H1 (cell line): ENCODE data around the gene TP73. TPM values are rescaled to one million over a fixed set of nuclear protein-coding genes. Genes with fewer than 3 reads are reported as not detected.

Experiments used
- CTCF ChIA-PET: fragments of 300-600 bp; sonication (Branson Sonifier 250); formaldehyde crosslinking; loops from one replicate; lab custom pipeline; 2021; ENCODE audit not compliant: partially characterized antibody; lab: Charles Lee
- POLR2A ChIA-PET: fragments of 300-600 bp; sonication (Branson Sonifier 250); formaldehyde crosslinking; loops from one replicate; lab custom pipeline; 2021; ENCODE audit warnings: inconsistent platforms; ENCODE audit not compliant: partially characterized antibody; lab: Charles Lee
- DNase-seq, 2 experiments: peaks; one replicate each; pipeline versions ENCODE4 v3.0.0 to v3.0.0-alpha.2; 2010 to 2022; ENCODE audit warnings: low spot score in 2 of 2, low read depth in 1 of 2, mixed read lengths in 1 of 2
- FAIRE-seq: peaks from 2 replicates; lab custom pipeline; 2011; peaks lifted over from hg19 to GRCh38; lab: Jason Lieb, UNC
- H2AFZ ChIP-seq: 2 replicates; pipeline ENCODE4 v1.8.1; 2012; ENCODE audit warnings: low read length, inconsistent platforms
- H2AK5ac ChIP-seq: 2 replicates; pipeline ENCODE4 v1.6.1; 2013; ENCODE audit warnings: low read depth, low read length
- H2BK120ac ChIP-seq: replicated peaks from 2 replicates; pipeline ENCODE3; 2013; ENCODE audit warnings: low read depth, low read length, inconsistent platforms
- H2BK12ac ChIP-seq: 2 replicates; pipeline ENCODE4 v1.6.1; 2013; ENCODE audit warnings: low read depth, low read length
- H2BK15ac ChIP-seq: 2 replicates; pipeline ENCODE4 v1.6.1; 2013; ENCODE audit warnings: low read length
- H2BK20ac ChIP-seq: 2 replicates; pipeline ENCODE4 v1.6.1; 2013; ENCODE audit warnings: low read length
- H2BK5ac ChIP-seq: 2 replicates; pipeline ENCODE4 v1.6.1; 2013; ENCODE audit warnings: low read depth, low read length
- H3K14ac ChIP-seq: 2 replicates; pipeline ENCODE4 v1.6.1; 2013; ENCODE audit warnings: inconsistent platforms; ENCODE audit not compliant: insufficient read length
- H3K18ac ChIP-seq: 2 replicates; pipeline ENCODE4 v1.6.1; 2013; ENCODE audit warnings: low read length; ENCODE audit errors: extremely low read depth
- H3K23ac ChIP-seq: 2 replicates; pipeline ENCODE4 v1.6.1; 2013; ENCODE audit warnings: inconsistent platforms; ENCODE audit not compliant: insufficient read length
- H3K23me2 ChIP-seq: 2 replicates; pipeline ENCODE4 v1.6.1; 2013; ENCODE audit warnings: low read depth, low read length
- H3K27ac ChIP-seq: 2 replicates; pipeline ENCODE4 v1.6.1; 2011; ENCODE audit warnings: low read depth, low read length, inconsistent platforms
- H3K27me3 ChIP-seq, 4 experiments: replicated peaks in 1 of 4; 1 replicate in 1 of 4; 2 replicates in 3 of 4; pipeline versions ENCODE4 v1.6.1 to v1.8.1; 2011 to 2013; ENCODE audit warnings: low read length in 3 of 4, mild to moderate bottlenecking in 3 of 4, inconsistent platforms in 2 of 4, mixed read lengths in 2 of 4, moderate library complexity in 1 of 4; ENCODE audit not compliant: control insufficient read depth in 3 of 4, insufficient read depth in 3 of 4; ENCODE audit errors: extremely low read depth in 1 of 4
- H3K36me3 ChIP-seq, 4 experiments: 2 replicates each; pipeline versions ENCODE4 v1.6.1 to v1.8.1; 2011 to 2013; ENCODE audit warnings: mild to moderate bottlenecking in 4 of 4, low read length in 3 of 4, moderate library complexity in 2 of 4, control low read depth in 1 of 4, inconsistent platforms in 1 of 4; ENCODE audit not compliant: insufficient read depth in 4 of 4, control insufficient read depth in 2 of 4
- H3K4ac ChIP-seq: replicated peaks from 2 replicates; pipeline ENCODE3; 2013; ENCODE audit warnings: low read length, low read depth, mixed read lengths, inconsistent platforms; ENCODE audit not compliant: insufficient read length
- H3K4me1 ChIP-seq, 4 experiments: replicated peaks in 1 of 4; 1 replicate in 1 of 4; 2 replicates in 3 of 4; pipeline versions ENCODE4 v1.6.1 to v1.8.1; 2011 to 2013; ENCODE audit warnings: low read length in 3 of 4, inconsistent platforms in 2 of 4, mixed read lengths in 1 of 4; ENCODE audit not compliant: insufficient read depth in 4 of 4, control insufficient read depth in 3 of 4
- H3K4me2 ChIP-seq, 2 experiments: 2 replicates each; pipeline versions ENCODE4 v1.6.1 to v1.8.1; 2011 to 2013; ENCODE audit warnings: low read depth in 2 of 2, low read length in 2 of 2, control low read depth in 1 of 2, inconsistent platforms in 1 of 2, mild to moderate bottlenecking in 1 of 2; ENCODE audit not compliant: insufficient read depth in 1 of 2
- H3K4me3 ChIP-seq, 4 experiments: fragments of 200-600, 300-600 bp in 1 of 4; sonication (generic), shearing (Covaris generic), sonication (Bioruptor Twin) in 1 of 4; 2 replicates each; pipeline versions ENCODE4 v1.5.1 to v1.8.1; 2011 to 2016; ENCODE audit warnings: low read length in 4 of 4, low read depth in 3 of 4, control low read depth in 2 of 4, inconsistent platforms in 2 of 4, mild to moderate bottlenecking in 2 of 4, mixed read lengths in 1 of 4, moderate library complexity in 1 of 4; ENCODE audit not compliant: insufficient read depth in 2 of 4; ENCODE audit errors: extremely low read depth in 1 of 4
- H3K56ac ChIP-seq: replicated peaks from 2 replicates; pipeline ENCODE3; 2013; ENCODE audit warnings: low read depth, mild to moderate bottlenecking, mixed read lengths, low read length, inconsistent platforms; ENCODE audit not compliant: insufficient read length
- H3K79me1 ChIP-seq: 2 replicates; pipeline ENCODE4 v1.6.1; 2013; ENCODE audit warnings: low read depth, low read length, control low read depth
- H3K79me2 ChIP-seq, 2 experiments: 2 replicates each; pipeline versions ENCODE4 v1.6.1 to v1.8.1; 2012 to 2013; ENCODE audit warnings: low read length in 2 of 2, mild to moderate bottlenecking in 2 of 2, inconsistent platforms in 1 of 2; ENCODE audit not compliant: insufficient read depth in 2 of 2, control insufficient read depth in 1 of 2
- H3K9ac ChIP-seq, 4 experiments: replicated peaks in 1 of 4; 1 replicate in 1 of 4; 2 replicates in 3 of 4; pipeline versions ENCODE4 v1.6.1 to v1.8.1; 2011 to 2013; ENCODE audit warnings: low read depth in 3 of 4, low read length in 3 of 4, control low read depth in 2 of 4, mild to moderate bottlenecking in 2 of 4, moderate library complexity in 2 of 4, inconsistent platforms in 1 of 4; ENCODE audit errors: extremely low read depth in 1 of 4
- H3K9me3 ChIP-seq, 2 experiments: 2 replicates each; pipeline versions ENCODE4 v1.6.1 to v1.8.1; 2012 to 2013; ENCODE audit warnings: mild to moderate bottlenecking in 2 of 2, moderate library complexity in 2 of 2, control low read depth in 1 of 2, inconsistent platforms in 1 of 2, low read depth in 1 of 2, low read length in 1 of 2, mixed read lengths in 1 of 2; ENCODE audit not compliant: insufficient read depth in 2 of 2
- H4K20me1 ChIP-seq, 2 experiments: replicated peaks in 1 of 2; 2 replicates each; pipeline versions ENCODE3 to v1.8.1; 2011 to 2013; ENCODE audit warnings: inconsistent platforms in 2 of 2, low read length in 2 of 2, mild to moderate bottlenecking in 1 of 2; ENCODE audit not compliant: insufficient read depth in 2 of 2, control insufficient read depth in 1 of 2
- H4K5ac ChIP-seq: 2 replicates; pipeline ENCODE4 v1.6.1; 2013; ENCODE audit warnings: low read length, low read depth, mixed read lengths, inconsistent platforms; ENCODE audit not compliant: insufficient read length
- H4K8ac ChIP-seq: 2 replicates; pipeline ENCODE4 v1.8.0; 2013; ENCODE audit warnings: mild to moderate bottlenecking, moderate library complexity, low read length, inconsistent platforms; ENCODE audit not compliant: insufficient read depth; ENCODE audit errors: extremely low read depth
- H4K91ac ChIP-seq: replicated peaks from 2 replicates; pipeline ENCODE3; 2013; ENCODE audit warnings: low read length, mixed read lengths, inconsistent platforms; ENCODE audit not compliant: insufficient read length
- BACH1 ChIP-seq: IDR thresholded peaks from 2 replicates; pipeline ENCODE4 v1.6.1; 2012; ENCODE audit warnings: low read length, improper control_type of control experiment
- CBX8 ChIP-seq: fragments of 300-800, 300-1000 bp; sonication (generic); IDR thresholded peaks from 2 replicates; pipeline ENCODE4 v1.7.1; 2016; ENCODE audit warnings: low read depth, low read length, borderline replicate concordance
- CHD1 ChIP-seq: IDR thresholded peaks from 2 replicates; pipeline ENCODE4 v1.6.1; 2012; ENCODE audit warnings: low read depth, low read length, improper control_type of control experiment
- CHD2 ChIP-seq: IDR thresholded peaks from 2 replicates; pipeline ENCODE4 v1.6.1; 2012; ENCODE audit warnings: low read length, improper control_type of control experiment
- CTBP2 ChIP-seq: IDR thresholded peaks from 2 replicates; pipeline ENCODE4 v1.7.0; 2011; ENCODE audit warnings: borderline replicate concordance, mild to moderate bottlenecking, moderate library complexity, mixed read lengths, low read length; ENCODE audit not compliant: insufficient read depth, insufficient read length
- GTF2F1 ChIP-seq: IDR thresholded peaks from 2 replicates; pipeline ENCODE4 v1.6.1; 2012; ENCODE audit warnings: low read depth, low read length, improper control_type of control experiment, borderline replicate concordance
- JUN ChIP-seq: IDR thresholded peaks from 2 replicates; pipeline ENCODE4 v1.6.1; 2011; ENCODE audit warnings: low read depth, mild to moderate bottlenecking, improper control_type of control experiment, low read length
- MAFK ChIP-seq: IDR thresholded peaks from 2 replicates; pipeline ENCODE4 v1.6.1; 2012; ENCODE audit warnings: low read depth, mild to moderate bottlenecking, improper control_type of control experiment, low read length
- NANOG ChIP-seq: IDR thresholded peaks from 2 replicates; pipeline ENCODE4 v1.6.1; 2011; ENCODE audit warnings: low read length, low read depth, mild to moderate bottlenecking, inconsistent platforms; ENCODE audit not compliant: insufficient read depth, poor library complexity, severe bottlenecking
- RFX5 ChIP-seq: IDR thresholded peaks from 2 replicates; pipeline ENCODE4 v1.6.1; 2011; ENCODE audit warnings: low read depth, low read length, improper control_type of control experiment, borderline replicate concordance
- RXRA ChIP-seq: IDR thresholded peaks from 2 replicates; pipeline ENCODE4 v1.6.1; 2011; ENCODE audit warnings: low read depth, mild to moderate bottlenecking, low read length, moderate library complexity; ENCODE audit not compliant: insufficient read depth
- SP2 ChIP-seq: IDR thresholded peaks from 2 replicates; pipeline ENCODE4 v1.6.1; 2012; ENCODE audit warnings: mild to moderate bottlenecking, low read length, inconsistent platforms
- SUZ12 ChIP-seq: fragments of 200-600 bp; sonication (generic); IDR thresholded peaks from 2 replicates; pipeline ENCODE4 v1.6.1; 2012; ENCODE audit warnings: mild to moderate bottlenecking, inconsistent platforms, low read length, moderate library complexity, mixed read lengths
- TCF12 ChIP-seq: IDR thresholded peaks from 2 replicates; pipeline ENCODE4 v1.6.1; 2011; ENCODE audit warnings: low read depth, mild to moderate bottlenecking, low read length
- TEAD4 ChIP-seq: IDR thresholded peaks from 2 replicates; pipeline ENCODE4 v1.6.1; 2012; ENCODE audit warnings: low read depth, low read length, inconsistent platforms, mixed read lengths
- WGBS, 2 experiments: shearing (Covaris generic) in 1 of 2; methylation state at CpG; one replicate each; pipeline versions ENCODE4 v1.1.6 to v1.1.7; 2013 to 2015; ENCODE audit warnings: low lambda C conversion rate in 2 of 2, mixed read lengths in 2 of 2, inconsistent platforms in 1 of 2, low coverage in 1 of 2, missing lambda C conversion rate in 1 of 2; ENCODE audit not compliant: insufficient replicate concordance in 2 of 2, insufficient coverage in 1 of 2, insufficient read length in 1 of 2; ENCODE audit errors: extremely low coverage in 1 of 2, missing lambda C conversion rate in 1 of 2; 5-methylcytosine and 5-hydroxymethylcytosine counted together
- polyA plus RNA-seq, 7 experiments: library from polyadenylated mRNA; depleted of rRNA in 3 of 7; stranded (reverse) in 5 of 7; unstranded in 2 of 7; fragments of >200 nt in 5 of 7; fragments of 200-250 nt in 2 of 7; gene quantifications; 1 replicate in 5 of 7; 2 replicates in 1 of 7; 4 replicates in 1 of 7; pipeline versions ENCODE4 v1.2.1 to v1.2.3, GENCODE V29; 2011 to 2013; ENCODE audit warnings: missing spikeins in 2 of 7, mixed read lengths in 2 of 7
- total RNA-seq: library from RNA; stranded (reverse); fragmentation: NEBNext Ultra II Directional; extraction: Animal tissue kit (Norgen Biotek cat#: 25700); gene quantifications from 2 replicates; pipeline ENCODE4 v1.2.1, GENCODE V29; 2021

The TP73 gene
- total and polyA plus RNA-seq, 2 of the 8 experiments (the other 6 are each of a cell fraction or from before 2014, with no cell fraction given) = 2.6 to 3.1 TPM

DNA sequence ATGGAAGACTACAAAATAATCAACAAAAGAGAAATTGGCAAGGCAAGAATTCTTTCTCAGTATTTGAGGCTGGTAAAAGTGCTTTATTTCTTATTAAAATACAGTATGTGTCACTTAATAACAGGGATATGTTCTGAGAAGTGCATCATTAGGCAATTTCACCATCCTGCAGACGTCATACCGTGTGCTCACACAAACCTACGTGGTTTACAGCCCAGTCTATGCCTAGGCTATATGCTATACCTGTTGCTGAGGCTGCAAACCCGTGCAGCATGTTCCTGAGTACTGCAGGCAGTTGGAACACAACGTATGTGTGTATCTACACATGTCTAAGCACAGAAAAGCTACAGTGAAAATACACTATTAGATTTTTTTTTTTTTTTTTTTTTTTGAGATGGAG, 97.2 kb downstream of the TP73 start:
- Histone ChIP-seq H3K79me1 (peaks cover 16% of the 10 kb centered on the region), H3K23ac (no peak overlapping the region), H3K4me1 (peaks cover 0 to 16% (median 13%) of the 10 kb centered on the region in 4 experiments; a peak in 6 of 7 replicates), H2BK20ac (no peak overlapping the region), H4K5ac (no peak overlapping the region), H3K14ac (no peak overlapping the region), H2AK5ac (no peak overlapping the region; the same call in 1 of the 2 replicates), H3K56ac (no peak overlapping the region), H4K20me1 (peaks cover 8 to 17% of the 10 kb centered on the region in 2 experiments), H3K27ac (no peak overlapping the region), H3K27me3 (peaks cover 0 to 3% (median 0%) of the 10 kb centered on the region in 4 experiments; a peak in 5 of 7 replicates), H2BK12ac (no peak overlapping the region), H2BK5ac (no peak overlapping the region), H2BK15ac (no peak overlapping the region), H3K79me2 (peaks cover 0 to 16% of the 10 kb centered on the region in 2 experiments; a peak in 3 of 4 replicates), H2AFZ (no peak overlapping the region), H3K9ac (no peak overlapping the region), H3K18ac (no peak overlapping the region), H3K4me2 (no peak overlapping the region), H2BK120ac (no peak overlapping the region), H4K8ac (no peak overlapping the region), H3K36me3 (0 out of 8 replicates have a peak, but pooled peaks cover 0 to 5% (median 0%) of the 10 kb centered on the region in 4 experiments), H3K23me2 (peaks cover 14% of the 10 kb centered on the region), H3K9me3 (no peaks in the 10 kb centered on the region; a peak in 1 of 4 replicates), H3K4ac (no peak overlapping the region), H4K91ac (no peak overlapping the region), H3K4me3 (no peak overlapping the region)
- no peak for FAIRE-seq
- CTCF ChIA-PET = no interaction called here
- no peak for DNase-seq
- WGBS, 2 experiments = 81% methylated on average over 5 of the region's 5 CpGs; no CpG with 5 or more reads in 1 of the 2 experiments
- POLR2A ChIA-PET = no interaction called here
- TF ChIP-seq SP2 (no peak), RXRA (no peak), MAFK (no peak), TCF12 (no peak), CHD1 (no peak), CTBP2 (no peak), CHD2 (no peak), TEAD4 (no peak), RFX5 (no peak), SUZ12 (no peak), BACH1 (no peak), JUN (no peak), CBX8 (no peak), NANOG (no peak), GTF2F1 (no peak)
